OCI-LY3 (cell line): ENCODE results near the gene RAP2C.

ENCODE experiments used
- CTCF ChIP-seq: fragments of 200-600, 300-600 bp; sonication (generic); IDR thresholded peaks from 2 replicates; pipeline ENCODE4 v1.5.1; 2014; ENCODE audit warnings: antibody characterized with exemption, low read length, low read depth
- EZH2phosphoT487 ChIP-seq: fragments of 200-600 bp; shearing (Covaris generic); IDR thresholded peaks from 2 replicates; pipeline ENCODE4 v1.6.1; 2018; ENCODE audit warnings: antibody characterized with exemption, mixed run types, low read depth

GRCh38 chrX:132206259-132206658 lies 13.0 kb downstream of the RAP2C start:
- TF ChIP-seq CTCF (no peak), EZH2phosphoT487 (no peak)
